Activated CD4-positive, alpha-beta T cell treated with anti-CD3 and anti-CD28 coated beads, Interleukin-2, amount 10 ng/mL, durations not matched to agents 24 days and 14 days (primary cell): Measurements from ENCODE around the gene ALK. TPM values are rescaled to one million over a fixed set of nuclear protein-coding genes. Genes with fewer than 3 reads are reported as not detected.

Experiments
- DNase-seq: peaks from one replicate; pipeline ENCODE4 v3.0.0; 2022
- H3K27ac Mint-ChIP-seq: one replicate; pipeline ENCODE4 v1.8.0; 2022; ENCODE audit warnings: mild to moderate bottlenecking, mixed read lengths
- H3K27me3 Mint-ChIP-seq: one replicate; pipeline ENCODE4 v1.8.0; 2022; ENCODE audit warnings: mixed read lengths
- H3K36me3 Mint-ChIP-seq: one replicate; pipeline ENCODE4 v1.8.0; 2022; ENCODE audit warnings: low read depth, mild to moderate bottlenecking, mixed read lengths
- H3K4me1 Mint-ChIP-seq: one replicate; pipeline ENCODE4 v1.8.0; 2021; ENCODE audit warnings: mixed read lengths
- H3K4me3 Mint-ChIP-seq: one replicate; pipeline ENCODE4 v1.8.0; 2022; ENCODE audit warnings: mild to moderate bottlenecking, moderate library complexity, mixed read lengths
- H3K9me3 Mint-ChIP-seq: one replicate; pipeline ENCODE4 v1.8.0; 2021; ENCODE audit warnings: mixed read lengths
- intact Hi-C: fragments of 100-400 bp; cut with micrococcal nuclease; formaldehyde crosslinking; loops from one replicate; pipeline ENCODE4 v1.15.1; 2023
- total RNA-seq: library from RNA; stranded (reverse); gene quantifications from 2 replicates; pipeline ENCODE4 v1.2.3, GENCODE V29; 2022

The ALK gene
- total RNA-seq, 1 donor from 2014 or later: not detected

DNA sequence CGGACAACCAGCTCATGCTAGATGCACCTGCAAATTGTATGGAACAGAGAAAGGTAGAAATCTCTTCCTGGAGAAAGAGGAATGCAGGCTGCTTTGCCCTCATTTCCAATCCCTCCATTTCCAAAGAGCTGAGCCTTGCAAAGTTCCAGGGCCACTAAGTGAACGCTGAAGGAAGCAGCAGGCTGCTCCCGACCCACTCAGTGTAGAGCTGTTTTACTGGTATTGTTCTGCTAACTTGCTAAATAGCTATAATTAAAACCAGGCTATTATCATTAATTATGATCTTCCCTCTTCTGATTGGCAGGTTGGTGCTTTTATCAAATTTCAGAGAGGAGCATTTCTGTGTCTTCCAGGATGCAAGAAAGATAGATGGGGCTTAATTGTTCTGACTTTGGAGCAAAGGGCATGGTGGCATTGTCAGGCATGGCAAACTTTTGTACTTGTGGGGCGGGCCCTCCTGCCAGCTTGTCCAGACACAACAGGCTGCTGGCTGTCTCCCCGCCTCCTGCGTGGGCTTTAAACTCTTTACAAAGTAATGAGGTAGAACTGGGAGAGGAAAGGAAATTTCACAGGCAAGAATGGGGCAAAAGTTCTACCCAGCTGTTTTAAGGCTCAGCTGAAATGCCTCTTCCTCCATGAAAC, 40.2 kb downstream of the ALK start:
- H3K4me1 Mint-ChIP-seq: no peaks in the 10 kb centered on the region
- intact Hi-C loops: no loop called here
- H3K4me3 Mint-ChIP-seq: no peak overlapping the region
- H3K27me3 Mint-ChIP-seq: peaks cover 4% of the 10 kb centered on the region
- H3K27ac Mint-ChIP-seq: no peak overlapping the region
- no peak for DNase-seq
- no peaks in the 10 kb centered on the region for H3K9me3 Mint-ChIP-seq
- H3K36me3 Mint-ChIP-seq: no peaks in the 10 kb centered on the region

GRCh38 chr2:29880084-29880483, 41.3 kb downstream of the ALK start:
- H3K4me1 Mint-ChIP-seq: no peaks in the 10 kb centered on the region
- H3K27ac Mint-ChIP-seq: no peak overlapping the region
- H3K27me3 Mint-ChIP-seq: peaks cover 4% of the 10 kb centered on the region
- H3K9me3 Mint-ChIP-seq: no peaks in the 10 kb centered on the region
- no peak overlapping the region for H3K4me3 Mint-ChIP-seq
- no peaks in the 10 kb centered on the region for H3K36me3 Mint-ChIP-seq
- DNase-seq: no peak
- intact Hi-C loops: no loop called here

- H3K9me3 Mint-ChIP-seq: no peaks in the 10 kb centered on the region
- intact Hi-C loops: no loop called here
Measured at GRCh38 chr2:29879456-29879855, 41.9 kb downstream of the ALK start.

DNA sequence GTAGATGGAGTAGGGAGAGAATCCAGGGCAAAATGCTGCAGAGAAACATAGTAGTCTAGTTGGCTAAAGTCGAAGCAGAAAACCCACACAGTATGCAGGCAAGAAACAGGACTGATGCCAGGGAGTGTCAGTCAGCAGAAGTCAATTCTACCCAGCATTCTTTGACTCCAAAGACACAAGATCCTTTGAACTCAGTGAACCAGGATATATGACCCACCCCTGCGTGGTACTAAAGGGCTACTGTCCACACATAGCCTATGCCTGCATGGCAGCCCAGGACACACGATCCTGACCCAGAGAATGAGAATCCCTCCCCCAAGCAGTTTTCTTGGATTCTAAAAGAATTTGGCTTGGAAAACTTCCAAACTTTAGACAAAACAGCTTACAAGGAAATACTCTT, 42.5 kb downstream of the ALK start:
- no peak for DNase-seq
- intact Hi-C loops: no loop called here
- no peaks in the 10 kb centered on the region for H3K4me1 Mint-ChIP-seq
- no peak overlapping the region for H3K27ac Mint-ChIP-seq
- no peak overlapping the region for H3K4me3 Mint-ChIP-seq
- H3K27me3 Mint-ChIP-seq: peaks cover 4% of the 10 kb centered on the region
- H3K36me3 Mint-ChIP-seq: no peaks in the 10 kb centered on the region
- H3K9me3 Mint-ChIP-seq: no peaks in the 10 kb centered on the region

More at GRCh38 chr2:29879456-29879855, 41.9 kb downstream of the ALK start:
- Mint-ChIP-seq H3K4me3 (no peak overlapping the region), H3K4me1 (no peaks in the 10 kb centered on the region), H3K27me3 (peaks cover 4% of the 10 kb centered on the region), H3K27ac (no peak overlapping the region), H3K36me3 (no peaks in the 10 kb centered on the region)
- DNase-seq: no peak

GRCh38 chr2:29876374-29876773, 45.0 kb downstream of the ALK start:
- intact Hi-C loops: no loop called here
- Mint-ChIP-seq H3K36me3 (no peaks in the 10 kb centered on the region), H3K4me3 (no peak overlapping the region), H3K9me3 (no peaks in the 10 kb centered on the region), H3K4me1 (no peaks in the 10 kb centered on the region), H3K27me3 (no peaks in the 10 kb centered on the region), H3K27ac (no peak overlapping the region)
- no peak for DNase-seq

GRCh38 chr2:29874745-29875144, 46.6 kb downstream of the ALK start:
- H3K27me3 Mint-ChIP-seq: peaks cover 2% of the 10 kb centered on the region
- intact Hi-C loops: no loop called here
- no peaks in the 10 kb centered on the region for H3K36me3 Mint-ChIP-seq

GRCh38 chr2:29872870-29873269, 48.5 kb downstream of the ALK start:
- Mint-ChIP-seq H3K4me1 (no peaks in the 10 kb centered on the region), H3K4me3 (no peak overlapping the region), H3K27me3 (peaks cover 4% of the 10 kb centered on the region), H3K9me3 (no peaks in the 10 kb centered on the region), H3K36me3 (no peaks in the 10 kb centered on the region), H3K27ac (no peak overlapping the region)
- intact Hi-C loops: no loop called here
- no peak for DNase-seq

More at GRCh38 chr2:29874745-29875144, 46.6 kb downstream of the ALK start:
- Mint-ChIP-seq H3K9me3 (no peaks in the 10 kb centered on the region), H3K27ac (no peak overlapping the region), H3K4me3 (no peak overlapping the region), H3K4me1 (no peaks in the 10 kb centered on the region)
- no peak for DNase-seq

- no peaks in the 10 kb centered on the region for H3K9me3 Mint-ChIP-seq
- intact Hi-C loops: no loop called here
- no peak overlapping the region for H3K4me3 Mint-ChIP-seq
- peaks cover 7% of the 10 kb centered on the region for H3K27me3 Mint-ChIP-seq
- H3K27ac Mint-ChIP-seq: no peak overlapping the region
- no peaks in the 10 kb centered on the region for H3K4me1 Mint-ChIP-seq
- no peaks in the 10 kb centered on the region for H3K36me3 Mint-ChIP-seq
- DNase-seq: no peak
Measured at GRCh38 chr2:29871541-29871940, 49.8 kb downstream of the ALK start.

GRCh38 chr2:29865512-29865911, 55.9 kb downstream of the ALK start:
- Mint-ChIP-seq H3K9me3 (no peaks in the 10 kb centered on the region), H3K36me3 (no peaks in the 10 kb centered on the region), H3K27ac (no peak overlapping the region), H3K4me1 (no peaks in the 10 kb centered on the region), H3K4me3 (no peak overlapping the region), H3K27me3 (peaks cover 26% of the 10 kb centered on the region)
- no peak for DNase-seq
- intact Hi-C loops: no loop called here

GRCh38 chr2:29864988-29865387, 56.4 kb downstream of the ALK start:
- peaks cover 29% of the 10 kb centered on the region for H3K27me3 Mint-ChIP-seq
- intact Hi-C loops: no loop called here

DNA sequence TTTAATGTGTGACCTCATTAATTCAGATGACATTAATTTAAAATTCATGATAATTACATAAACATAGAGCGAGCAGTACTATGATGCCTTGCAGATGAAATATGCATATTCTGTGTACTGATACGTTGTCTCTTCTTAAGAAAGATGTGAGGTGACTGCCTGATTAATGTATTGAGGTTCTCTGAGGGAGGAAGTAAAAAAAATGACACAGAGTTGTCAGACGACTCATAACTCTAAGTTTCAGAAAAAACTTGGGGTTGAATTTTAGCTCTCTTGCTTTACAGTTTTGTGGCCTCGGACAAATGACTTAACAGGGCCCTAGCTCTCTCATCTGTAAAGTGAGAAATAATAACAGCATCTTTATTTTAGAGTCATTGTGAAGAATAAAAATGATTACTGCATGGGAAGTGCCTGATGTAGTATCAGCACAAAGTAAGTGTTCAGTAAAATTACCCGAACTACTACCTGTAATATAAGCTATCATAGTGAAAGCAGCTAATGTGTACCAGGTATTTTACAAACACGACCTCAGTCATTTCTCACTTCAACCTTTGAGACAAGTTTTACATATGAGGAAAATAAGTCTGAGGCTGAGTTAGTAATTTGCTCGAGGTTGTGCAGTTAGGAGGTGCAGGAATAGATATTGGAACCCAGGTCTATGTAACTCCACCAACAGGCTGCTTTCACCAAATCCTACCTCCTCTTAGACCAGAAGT, 65.3 kb downstream of the ALK start:
- H3K9me3 Mint-ChIP-seq: no peaks in the 10 kb centered on the region
- no peaks in the 10 kb centered on the region for H3K36me3 Mint-ChIP-seq
- no peak overlapping the region for H3K27ac Mint-ChIP-seq
- H3K27me3 Mint-ChIP-seq: peaks cover 12% of the 10 kb centered on the region
- no peak for DNase-seq
- no peaks in the 10 kb centered on the region for H3K4me1 Mint-ChIP-seq
- H3K4me3 Mint-ChIP-seq: no peak overlapping the region
- intact Hi-C loops: no loop called here

More at GRCh38 chr2:29864988-29865387, 56.4 kb downstream of the ALK start:
- Mint-ChIP-seq H3K36me3 (no peaks in the 10 kb centered on the region), H3K9me3 (no peaks in the 10 kb centered on the region), H3K4me1 (no peaks in the 10 kb centered on the region), H3K27ac (no peak overlapping the region), H3K4me3 (no peak overlapping the region)
- DNase-seq: no peak

- Mint-ChIP-seq H3K36me3 (no peaks in the 10 kb centered on the region), H3K4me1 (no peaks in the 10 kb centered on the region), H3K4me3 (no peak overlapping the region), H3K27me3 (peaks cover 2% of the 10 kb centered on the region), H3K27ac (no peak overlapping the region), H3K9me3 (no peaks in the 10 kb centered on the region)
- intact Hi-C loops: no loop called here
- no peak for DNase-seq
Measured at GRCh38 chr2:29850794-29851193, 70.6 kb downstream of the ALK start.

GRCh38 chr2:29848566-29849310, 72.6 kb downstream of the ALK start:
- Mint-ChIP-seq H3K27ac (no peak overlapping the region), H3K4me3 (no peak overlapping the region), H3K4me1 (no peaks in the 10 kb centered on the region), H3K27me3 (peaks cover 2% of the 10 kb centered on the region), H3K9me3 (no peaks in the 10 kb centered on the region), H3K36me3 (no peaks in the 10 kb centered on the region)
- intact Hi-C loops: no loop called here
- DNase-seq: no peak

GRCh38 chr2:29847886-29848285, 73.5 kb downstream of the ALK start:
- H3K4me1 Mint-ChIP-seq: no peaks in the 10 kb centered on the region
- no peak overlapping the region for H3K27ac Mint-ChIP-seq
- H3K36me3 Mint-ChIP-seq: no peaks in the 10 kb centered on the region
- intact Hi-C loops: no loop called here
- H3K27me3 Mint-ChIP-seq: peaks cover 3% of the 10 kb centered on the region
- H3K4me3 Mint-ChIP-seq: no peak overlapping the region
- DNase-seq: no peak
- no peaks in the 10 kb centered on the region for H3K9me3 Mint-ChIP-seq
